Upper lobe of left lung (tissue), 6 donors: Measurements from ENCODE around the gene TAB3. TPM values are rescaled to one million over a fixed set of nuclear protein-coding genes. Genes with fewer than 3 reads are reported as not detected.

Experiments
- ATAC-seq, 2 donors: fragments of 200-7000 bp; cut with Tn5 transposase; one replicate each; pipeline ENCODE4 v1.9.1; 2022; ENCODE audit warnings: mild to moderate bottlenecking in 2 of 2, moderate library complexity in 2 of 2; ENCODE audit not compliant: low FRiP score in 2 of 2
- DNase-seq, 2 donors: peaks; one replicate each; pipeline ENCODE4 v3.0.0-alpha.2; 2019 to 2020
- H3K27ac ChIP-seq, 4 donors: fragments of 200-600 bp; sonication (generic); one replicate each; pipeline ENCODE4 v1.5.1; 2016 to 2019
- H3K27me3 ChIP-seq, 4 donors: fragments of 200-600 bp; sonication (generic); one replicate each; pipeline ENCODE4 v1.5.1; 2017 to 2019
- H3K36me3 ChIP-seq, 4 donors: fragments of 200-600 bp; sonication (generic); one replicate each; pipeline ENCODE4 v1.5.1; 2016 to 2019
- H3K4me1 ChIP-seq, 4 donors: fragments of 200-600 bp; sonication (generic); one replicate each; pipeline ENCODE4 v1.5.1; 2018 to 2019
- H3K4me3 ChIP-seq, 4 donors: fragments of 200-600 bp; sonication (generic); one replicate each; pipeline ENCODE4 v1.5.1; 2017 to 2019; ENCODE audit warnings: mild to moderate bottlenecking in 2 of 4, moderate library complexity in 1 of 4
- H3K9me3 ChIP-seq, 4 donors: fragments of 200-600 bp; sonication (generic); one replicate each; pipeline ENCODE4 v1.5.1; 2018 to 2019
- EP300 ChIP-seq, 4 donors: sonication (generic); formaldehyde crosslinking; IDR thresholded peaks; one replicate each; pipeline ENCODE4 v1.5.1; 2017; ENCODE audit warnings: antibody characterized with exemption in 4 of 4, control low read depth in 2 of 4
- POLR2A ChIP-seq, 4 donors: fragments of 450-650 bp; IDR thresholded peaks; one replicate each; pipeline ENCODE4 v1.5.1; 2016 to 2017; ENCODE audit warnings: antibody characterized with exemption in 4 of 4, mild to moderate bottlenecking in 2 of 4
- POLR2AphosphoS5 ChIP-seq, 2 donors: sonication (generic); formaldehyde crosslinking; IDR thresholded peaks; one replicate each; pipeline ENCODE4 v1.5.1; 2017; ENCODE audit warnings: antibody characterized with exemption in 2 of 2
- WGBS, 2 donors: methylation state at CpG; one replicate each; pipeline ENCODE4 v1.1.5; 2017 to 2018; 5-methylcytosine and 5-hydroxymethylcytosine counted together
- total RNA-seq, 6 donors: library from RNA; depleted of rRNA in 4 of 6; stranded (reverse); fragments of >200 nt in 4 of 6; gene quantifications; one replicate each; pipeline versions ENCODE4 v1.1.0 to v1.2.1, GENCODE V29; 2016 to 2021
- TF ChIP-seq, protein P1 (sequence below), 6 experiments: fragments of 450-650 bp in 4 of 6; fragments of 200-600 bp in 2 of 6; sonication (generic) in 2 of 6; IDR thresholded peaks; one replicate each; pipeline ENCODE4 v1.5.1; 2016 to 2019; ENCODE audit warnings: antibody characterized with exemption in 6 of 6
- donor health status: DM: no; HTN: no; CAD: no; lungs with moderate emphysema.
- donor health status: DM: no; HTN: yes; CAD: no; lungs with severe emphysema.

The TAB3 gene
- total RNA-seq, 6 donors from 2014 or later = 13.5 to 42.1 (median 18.8) TPM

DNA sequence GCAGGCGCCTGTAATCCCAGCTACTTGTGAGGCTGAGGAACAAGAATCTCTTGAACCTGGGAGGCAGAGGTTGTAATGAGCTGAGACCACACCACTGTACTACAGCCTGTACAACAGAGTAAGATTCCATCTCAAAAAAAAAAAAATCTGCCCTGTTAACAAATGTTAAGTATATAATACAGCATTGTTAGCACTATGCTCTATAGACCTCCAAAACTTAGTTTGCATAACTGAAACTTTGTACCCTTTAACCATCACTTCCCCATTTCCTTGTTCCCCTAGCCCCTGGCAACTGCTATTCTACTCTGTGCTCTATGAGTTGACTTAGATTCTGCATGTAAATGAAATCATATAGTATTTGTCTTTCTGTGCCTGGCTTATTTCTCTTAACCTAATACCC lies 76.7 kb downstream of the TAB3 start:
- no peaks in the 10 kb centered on the region for H3K36me3 ChIP-seq
- WGBS, 2 donors = 72 to 100% methylated on average over 1 of the region's 1 CpG
- no peaks in the 10 kb centered on the region for H3K9me3 ChIP-seq
- H3K27me3 ChIP-seq = no peaks in the 10 kb centered on the region
- H3K27ac ChIP-seq = no peak overlapping the region
- no peak for TF ChIP-seq EP300 (IDR thresholded peaks at IDR 0.05)
- TF ChIP-seq POLR2A (IDR thresholded peaks at IDR 0.05) = no peak
- TF ChIP-seq POLR2AphosphoS5 (IDR thresholded peaks at IDR 0.05) = no peak
- TF ChIP-seq, protein P1, sequence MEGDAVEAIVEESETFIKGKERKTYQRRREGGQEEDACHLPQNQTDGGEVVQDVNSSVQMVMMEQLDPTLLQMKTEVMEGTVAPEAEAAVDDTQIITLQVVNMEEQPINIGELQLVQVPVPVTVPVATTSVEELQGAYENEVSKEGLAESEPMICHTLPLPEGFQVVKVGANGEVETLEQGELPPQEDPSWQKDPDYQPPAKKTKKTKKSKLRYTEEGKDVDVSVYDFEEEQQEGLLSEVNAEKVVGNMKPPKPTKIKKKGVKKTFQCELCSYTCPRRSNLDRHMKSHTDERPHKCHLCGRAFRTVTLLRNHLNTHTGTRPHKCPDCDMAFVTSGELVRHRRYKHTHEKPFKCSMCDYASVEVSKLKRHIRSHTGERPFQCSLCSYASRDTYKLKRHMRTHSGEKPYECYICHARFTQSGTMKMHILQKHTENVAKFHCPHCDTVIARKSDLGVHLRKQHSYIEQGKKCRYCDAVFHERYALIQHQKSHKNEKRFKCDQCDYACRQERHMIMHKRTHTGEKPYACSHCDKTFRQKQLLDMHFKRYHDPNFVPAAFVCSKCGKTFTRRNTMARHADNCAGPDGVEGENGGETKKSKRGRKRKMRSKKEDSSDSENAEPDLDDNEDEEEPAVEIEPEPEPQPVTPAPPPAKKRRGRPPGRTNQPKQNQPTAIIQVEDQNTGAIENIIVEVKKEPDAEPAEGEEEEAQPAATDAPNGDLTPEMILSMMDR (IDR thresholded peaks at IDR 0.05) = no peak
- H3K4me1 ChIP-seq = no peaks in the 10 kb centered on the region
- no peak overlapping the region for H3K4me3 ChIP-seq
- DNase-seq (no peak), ATAC-seq (no peak)

DNA sequence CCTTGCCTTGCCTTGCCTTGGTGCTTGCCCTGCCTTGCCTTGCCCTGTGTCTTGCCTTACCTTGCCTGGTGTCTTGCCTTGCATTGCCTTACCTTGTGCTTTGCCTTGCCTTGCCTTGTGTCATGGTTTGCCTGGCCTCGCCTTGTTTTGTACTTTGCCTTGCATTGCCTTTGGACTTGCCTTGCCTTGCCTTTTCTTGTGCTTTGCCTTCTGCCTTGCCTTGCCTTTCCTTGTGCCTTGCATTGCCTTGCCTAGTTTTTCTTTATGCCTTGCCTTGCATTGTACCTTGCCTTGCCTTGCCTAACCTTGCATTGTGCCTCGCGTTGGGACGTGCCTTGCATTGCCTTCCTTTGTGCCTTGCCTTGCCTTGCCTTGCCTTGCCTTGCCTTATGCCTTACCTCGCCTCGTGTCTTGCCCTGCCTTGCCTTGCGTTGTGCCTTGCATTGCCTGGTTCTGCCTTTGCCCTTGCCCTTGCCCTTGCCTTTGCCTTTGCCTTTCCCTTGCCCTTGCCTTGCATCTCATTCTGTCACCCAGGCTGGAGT lies 82.8 kb downstream of the TAB3 start:
- DNase-seq = no peak
- 93 to 94% methylated on average over 7 of the region's 7 CpGs for WGBS, 2 donors

DNA sequence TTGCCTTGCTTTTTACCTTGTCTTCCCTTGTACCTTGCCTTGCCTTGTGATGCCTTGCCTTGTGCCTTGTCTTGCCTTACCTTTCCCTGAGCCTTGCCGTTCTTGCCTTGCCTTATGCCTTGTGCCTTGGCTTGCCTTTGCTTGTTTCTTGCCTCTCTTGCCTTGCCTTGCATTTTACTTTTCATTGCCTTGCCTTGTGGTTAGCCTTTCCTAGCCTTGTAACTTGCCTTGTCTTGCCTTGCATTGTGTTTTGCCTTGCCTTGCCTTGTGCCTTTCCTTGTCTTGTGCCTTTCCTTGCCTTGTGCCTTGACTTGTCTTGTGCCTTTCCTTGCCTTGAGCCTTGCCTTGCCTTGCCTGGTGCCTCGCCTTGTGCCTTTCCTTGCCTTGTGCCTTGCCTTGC lies 84.6 kb downstream of the TAB3 start:
- no peak for DNase-seq
- TF ChIP-seq POLR2A (IDR thresholded peaks at IDR 0.05) (no peak), POLR2AphosphoS5 (IDR thresholded peaks at IDR 0.05) (no peak), EP300 (IDR thresholded peaks at IDR 0.05) (no peak)
- TF ChIP-seq, protein P1 (IDR thresholded peaks at IDR 0.05) = no peak
- H3K9me3 ChIP-seq = no peaks in the 10 kb centered on the region
- no peak overlapping the region for H3K4me3 ChIP-seq
- H3K27me3 ChIP-seq = no peaks in the 10 kb centered on the region
- H3K4me1 ChIP-seq = no peaks in the 10 kb centered on the region
- no peaks in the 10 kb centered on the region for H3K36me3 ChIP-seq
- WGBS, 2 donors = 89 to 91% methylated on average over 2 of the region's 2 CpGs
- no peak overlapping the region for H3K27ac ChIP-seq
- ATAC-seq = no peak

More for the DNA sequence above, 82.8 kb downstream of the TAB3 start:
- TF ChIP-seq, protein P1 (IDR thresholded peaks at IDR 0.05) = no peak
- no peak for TF ChIP-seq POLR2A (IDR thresholded peaks at IDR 0.05)
- no peak for TF ChIP-seq POLR2AphosphoS5 (IDR thresholded peaks at IDR 0.05)
- no peak for TF ChIP-seq EP300 (IDR thresholded peaks at IDR 0.05)
- Histone ChIP-seq H3K27me3 (no peaks in the 10 kb centered on the region), H3K4me3 (no peak overlapping the region), H3K27ac (no peak overlapping the region), H3K36me3 (no peaks in the 10 kb centered on the region), H3K4me1 (no peaks in the 10 kb centered on the region), H3K9me3 (no peaks in the 10 kb centered on the region)
- no peak for ATAC-seq

DNA sequence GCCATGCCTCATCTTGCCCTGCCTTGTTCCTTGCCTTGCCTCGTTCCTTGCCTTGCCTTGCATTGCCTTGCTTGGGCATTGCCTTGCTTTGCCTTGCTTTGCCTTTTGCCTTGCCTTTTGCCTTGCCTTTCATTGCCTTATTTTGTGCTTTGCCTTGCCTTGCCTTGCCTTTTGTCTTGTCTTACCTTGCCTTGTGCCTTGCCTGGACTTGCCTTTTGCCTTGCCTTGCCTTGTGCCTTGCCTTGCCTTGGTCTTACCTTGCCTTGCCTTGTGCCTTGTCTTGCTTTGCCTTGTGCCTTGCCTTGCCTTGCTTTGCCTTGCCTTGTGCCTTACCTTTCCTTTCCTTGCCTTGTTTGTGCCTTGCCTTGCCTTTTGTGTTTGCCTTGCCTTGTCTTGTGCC lies 88.2 kb downstream of the TAB3 start:
- Histone ChIP-seq H3K9me3 (no peaks in the 10 kb centered on the region), H3K4me1 (no peaks in the 10 kb centered on the region), H3K36me3 (no peaks in the 10 kb centered on the region), H3K27ac (no peak overlapping the region), H3K4me3 (no peak overlapping the region), H3K27me3 (no peaks in the 10 kb centered on the region)
- DNase-seq = no peak
- no peak for ATAC-seq
- TF ChIP-seq POLR2A (IDR thresholded peaks at IDR 0.05) (no peak), POLR2AphosphoS5 (IDR thresholded peaks at IDR 0.05) (no peak), EP300 (IDR thresholded peaks at IDR 0.05) (no peak)
- TF ChIP-seq, protein P1 (IDR thresholded peaks at IDR 0.05) = no peak
- 64 to 72% methylated on average over 1 of the region's 1 CpG for WGBS, 2 donors

DNA sequence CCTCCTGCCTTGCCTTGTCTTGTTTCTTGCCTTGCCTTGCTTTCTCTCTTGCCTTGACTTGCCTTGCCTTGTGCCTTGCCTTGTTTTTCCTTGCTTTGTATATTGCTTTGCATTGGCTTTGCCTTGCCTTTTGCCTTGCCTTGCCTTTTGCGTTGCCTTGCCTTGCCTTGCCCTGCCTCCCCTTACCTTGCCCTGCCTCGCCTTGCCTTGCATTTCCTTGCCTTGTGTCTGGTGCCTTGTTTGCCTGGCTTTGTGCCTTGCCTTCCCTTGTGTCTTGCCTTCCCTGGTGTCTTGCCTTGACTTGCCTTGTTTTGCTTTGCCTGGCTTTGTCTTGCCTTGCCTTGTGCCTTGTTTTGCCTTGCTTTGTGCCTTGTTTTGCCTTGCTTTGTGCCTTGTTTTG lies 89.7 kb downstream of the TAB3 start:
- no peak for ATAC-seq
- TF ChIP-seq POLR2AphosphoS5 (IDR thresholded peaks at IDR 0.05) (no peak), POLR2A (IDR thresholded peaks at IDR 0.05) (no peak), EP300 (IDR thresholded peaks at IDR 0.05) (no peak)
- TF ChIP-seq, protein P1 (IDR thresholded peaks at IDR 0.05) = no peak
- Histone ChIP-seq H3K9me3 (no peaks in the 10 kb centered on the region), H3K36me3 (no peaks in the 10 kb centered on the region), H3K4me1 (no peaks in the 10 kb centered on the region), H3K27me3 (no peaks in the 10 kb centered on the region), H3K27ac (no peak overlapping the region), H3K4me3 (no peak overlapping the region)
- 78 to 97% methylated on average over 2 of the region's 2 CpGs for WGBS, 2 donors
- DNase-seq = no peak
